Measurements from ENCODE around the gene DNAAF1.

Gene DNAAF1

GRCh38 chr16:84141143-84141670 lies 3.9 kb upstream of the DNAAF1 start:
- Histone ChIP-seq H3K27me3 (ENCODE audit: insufficient read depth, low read length, poor library complexity, severe bottlenecking) (no peaks in the 10 kb centered on the region), H3K79me2 (ENCODE audit: insufficient read depth, low read length) (peaks cover 74% of the 10 kb centered on the region), H3K4me2 (ENCODE audit: low read depth, low read length, poor library complexity, severe bottlenecking) (peak overlapping the region; percentile 32), H3K9me2 (replicated peaks; ENCODE audit: low read depth, low read length) (no peaks in the 10 kb centered on the region), H4K20me1 (ENCODE audit: insufficient read depth, low read length, poor library complexity, severe bottlenecking) (peaks cover 16% of the 10 kb centered on the region), H3K36me3 (ENCODE audit: insufficient read depth, low read length) (no peaks in the 10 kb centered on the region), H3F3A (ENCODE audit: low read depth) (no peaks in the 10 kb centered on the region; the same call in 1 of the 2 replicates), H3K9me3 (ENCODE audit: insufficient read depth, low read depth, low read length) (no peaks in the 10 kb centered on the region), H3K4me3 (ENCODE audit: low read length, poor library complexity, severe bottlenecking) (no peak overlapping the region), H3K9ac (ENCODE audit: low read depth, low read length, poor library complexity, severe bottlenecking) (no peak overlapping the region), H3K4me1 (ENCODE audit: insufficient read depth, low read length, poor library complexity, severe bottlenecking) (peaks cover 56% of the 10 kb centered on the region), H2AFZ (ENCODE audit: low read length) (no peak overlapping the region)
- TF ChIP-seq EZH2phosphoT487 (IDR thresholded peaks at IDR 0.05; ENCODE audit: borderline replicate concordance) (no peak), CTCF (conservative IDR thresholded peaks at IDR 0.05; ENCODE audit: low read length) (peak; percentile 68)

GRCh38 chr16:84143081-84143480 lies 2.0 kb upstream of the DNAAF1 start:
- no peaks in the 10 kb centered on the region; the same call in 1 of the 2 replicates for H3F3A ChIP-seq (ENCODE audit: low read depth)
- H3K4me2 ChIP-seq (ENCODE audit: low read depth, low read length, poor library complexity, severe bottlenecking): peak overlapping the region; percentile 89
- H2AFZ ChIP-seq (ENCODE audit: low read length): no peak overlapping the region
- H4K20me1 ChIP-seq (ENCODE audit: insufficient read depth, low read length, poor library complexity, severe bottlenecking): peaks cover 16% of the 10 kb centered on the region
- H3K36me3 ChIP-seq (ENCODE audit: insufficient read depth, low read length): no peaks in the 10 kb centered on the region
- no peaks in the 10 kb centered on the region for H3K27me3 ChIP-seq (ENCODE audit: insufficient read depth, low read length, poor library complexity, severe bottlenecking)
- H3K4me1 ChIP-seq (ENCODE audit: insufficient read depth, low read length, poor library complexity, severe bottlenecking): peaks cover 37% of the 10 kb centered on the region
- no peak for TF ChIP-seq CTCF (conservative IDR thresholded peaks at IDR 0.05; ENCODE audit: low read length)
- TF ChIP-seq EZH2phosphoT487 (IDR thresholded peaks at IDR 0.05; ENCODE audit: borderline replicate concordance): no peak
- peaks cover 56% of the 10 kb centered on the region for H3K79me2 ChIP-seq (ENCODE audit: insufficient read depth, low read length)
- H3K9me2 ChIP-seq (replicated peaks; ENCODE audit: low read depth, low read length): no peaks in the 10 kb centered on the region
- peak overlapping the region; percentile 82 for H3K4me3 ChIP-seq (ENCODE audit: low read length, poor library complexity, severe bottlenecking)
- H3K9me3 ChIP-seq (ENCODE audit: insufficient read depth, low read depth, low read length): no peaks in the 10 kb centered on the region
- peak overlapping the region; percentile 79 for H3K9ac ChIP-seq (ENCODE audit: low read depth, low read length, poor library complexity, severe bottlenecking)

GRCh38 chr16:84143784-84144199 lies 1.3 kb upstream of the DNAAF1 start:
- Histone ChIP-seq H3K79me2 (ENCODE audit: insufficient read depth, low read length) (peaks cover 53% of the 10 kb centered on the region), H2AFZ (ENCODE audit: low read length) (no peak overlapping the region), H3K36me3 (ENCODE audit: insufficient read depth, low read length) (no peaks in the 10 kb centered on the region), H3K4me3 (ENCODE audit: low read length, poor library complexity, severe bottlenecking) (peak overlapping the region; percentile 82), H3K9me2 (replicated peaks; ENCODE audit: low read depth, low read length) (no peaks in the 10 kb centered on the region), H3K9ac (ENCODE audit: low read depth, low read length, poor library complexity, severe bottlenecking) (peak overlapping the region; percentile 79), H3K9me3 (ENCODE audit: insufficient read depth, low read depth, low read length) (no peaks in the 10 kb centered on the region), H3K4me1 (ENCODE audit: insufficient read depth, low read length, poor library complexity, severe bottlenecking) (peaks cover 34% of the 10 kb centered on the region), H4K20me1 (ENCODE audit: insufficient read depth, low read length, poor library complexity, severe bottlenecking) (peaks cover 16% of the 10 kb centered on the region), H3K27me3 (ENCODE audit: insufficient read depth, low read length, poor library complexity, severe bottlenecking) (no peaks in the 10 kb centered on the region), H3F3A (ENCODE audit: low read depth) (no peaks in the 10 kb centered on the region; the same call in 1 of the 2 replicates), H3K4me2 (ENCODE audit: low read depth, low read length, poor library complexity, severe bottlenecking) (peak overlapping the region; percentile 89)
- TF ChIP-seq CTCF (conservative IDR thresholded peaks at IDR 0.05; ENCODE audit: low read length) (no peak), EZH2phosphoT487 (IDR thresholded peaks at IDR 0.05; ENCODE audit: borderline replicate concordance) (no peak)

Measured in Loucy (cell line).